Activated CD8-positive, alpha-beta memory T cell treated with anti-CD3 and anti-CD28 coated beads for 4 hours (primary cell): ENCODE results near the gene ARSB.

Experiments
- DNase-seq, 2 donors: peaks; one replicate each; pipeline ENCODE4 v3.0.0-alpha.2; 2020; ENCODE audit warnings: low read depth in 2 of 2

The ARSB gene

GRCh38 chr5:78837836-78838235 lies 147.3 kb downstream of the ARSB start:
- no peak for DNase-seq

DNA sequence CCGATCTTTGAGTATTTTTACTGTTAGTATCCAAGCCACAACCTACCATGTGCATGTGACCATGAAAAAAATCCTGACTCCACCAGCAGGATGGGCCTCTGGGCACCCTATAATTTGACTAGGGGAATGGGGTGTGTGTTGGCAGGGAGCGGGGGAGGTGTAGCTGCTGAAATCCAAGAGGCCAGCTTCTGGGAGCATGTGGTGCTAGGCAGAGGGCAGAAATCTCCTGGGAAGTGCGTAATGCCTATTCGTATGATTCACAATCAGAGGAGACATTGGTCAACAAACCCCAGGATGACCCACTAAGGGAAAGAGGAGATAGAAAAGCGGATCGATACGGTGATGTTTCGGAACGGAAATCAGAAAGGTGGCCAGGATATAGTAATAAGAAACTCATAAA lies 149.9 kb downstream of the ARSB start:
- DNase-seq, result no peak

- DNase-seq, result no peak
Measured at GRCh38 chr5:78833284-78833683, 151.8 kb downstream of the ARSB start.

GRCh38 chr5:78830528-78831046 lies 154.5 kb downstream of the ARSB start:
- no peak for DNase-seq

DNA sequence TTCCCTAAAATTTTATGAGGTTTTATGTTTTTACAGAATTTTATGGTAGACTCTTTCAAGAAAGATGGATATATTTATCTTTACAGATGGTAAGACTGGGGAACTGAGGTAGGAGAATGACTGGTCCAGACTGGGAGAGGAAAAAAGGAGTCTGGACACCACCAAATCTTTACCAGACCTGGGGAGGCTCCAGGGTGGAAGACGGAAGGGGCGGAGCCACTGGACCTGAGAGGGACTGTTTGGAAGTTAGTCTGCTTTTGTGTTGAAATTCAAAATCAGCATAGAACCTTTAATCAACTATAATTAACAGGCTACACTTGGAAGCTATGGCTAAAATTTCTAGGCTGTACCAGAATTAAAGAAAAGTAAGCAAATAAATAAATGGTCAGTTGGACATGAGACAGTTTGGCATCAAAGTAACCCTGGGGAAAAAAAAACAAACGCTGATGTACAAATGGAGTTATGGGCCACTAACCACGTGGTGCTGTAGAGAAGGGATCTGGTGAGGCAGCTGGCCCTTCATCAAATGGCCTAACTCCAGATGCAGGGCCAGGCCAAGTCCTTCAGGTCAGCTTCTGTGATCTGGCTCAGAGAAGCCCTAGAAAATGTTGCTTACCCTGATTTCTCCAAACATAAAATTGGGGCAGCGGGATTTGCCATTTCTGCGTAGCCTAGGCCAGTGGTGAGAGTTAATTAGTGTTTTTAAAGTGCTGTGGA lies 155.1 kb downstream of the ARSB start:
- DNase-seq, result no peak

- DNase-seq, result no peak
Measured at GRCh38 chr5:78827725-78828124, 157.4 kb downstream of the ARSB start.

DNA sequence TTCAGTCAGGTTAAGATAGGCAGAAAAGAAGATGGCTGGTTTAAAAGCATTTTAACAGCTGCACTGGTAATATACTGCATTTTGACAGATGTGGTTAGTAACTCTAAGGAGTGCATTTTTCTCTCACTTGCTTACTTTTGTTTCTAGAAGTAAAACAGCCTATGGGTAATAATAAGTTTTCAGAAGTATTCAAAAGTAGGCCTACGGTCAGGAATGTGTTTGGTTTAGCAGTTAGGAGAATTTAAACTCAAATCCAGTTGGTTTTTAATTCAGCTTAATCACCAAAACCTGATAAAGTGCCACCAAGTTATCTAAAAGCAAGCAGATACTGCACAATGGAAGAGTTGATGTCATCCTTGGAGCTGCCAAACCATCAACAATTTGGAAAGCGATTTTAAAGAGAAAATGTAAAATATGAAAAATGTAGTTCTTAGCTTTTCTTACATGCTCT lies 160.3 kb downstream of the ARSB start:
- no peak for DNase-seq

- DNase-seq, result no peak
Measured at GRCh38 chr5:78823196-78823595, 161.9 kb downstream of the ARSB start.

DNA sequence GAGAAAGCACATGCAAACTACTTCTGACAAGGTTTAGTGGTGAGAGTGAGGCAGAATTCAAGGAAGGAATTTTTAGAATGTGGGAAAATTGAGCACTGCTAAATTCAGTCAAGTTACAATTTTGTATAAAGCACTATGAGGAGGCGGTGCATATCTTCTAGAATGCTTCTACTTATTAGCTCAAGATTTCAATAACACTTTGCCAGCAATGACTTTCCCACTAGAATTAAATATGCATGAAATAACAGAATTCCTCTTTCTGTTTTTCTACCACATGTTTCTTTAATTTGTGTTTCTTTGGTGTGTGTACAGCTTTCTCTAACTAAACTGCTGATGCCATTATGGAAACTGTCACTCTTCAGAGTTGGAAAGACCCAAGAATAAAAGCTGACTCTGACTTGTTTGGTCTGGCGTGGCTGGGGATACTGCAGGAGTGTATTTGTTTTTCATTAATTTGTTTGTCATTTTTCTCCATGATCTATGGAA lies 163.5 kb downstream of the ARSB start:
- DNase-seq, result no peak

DNA sequence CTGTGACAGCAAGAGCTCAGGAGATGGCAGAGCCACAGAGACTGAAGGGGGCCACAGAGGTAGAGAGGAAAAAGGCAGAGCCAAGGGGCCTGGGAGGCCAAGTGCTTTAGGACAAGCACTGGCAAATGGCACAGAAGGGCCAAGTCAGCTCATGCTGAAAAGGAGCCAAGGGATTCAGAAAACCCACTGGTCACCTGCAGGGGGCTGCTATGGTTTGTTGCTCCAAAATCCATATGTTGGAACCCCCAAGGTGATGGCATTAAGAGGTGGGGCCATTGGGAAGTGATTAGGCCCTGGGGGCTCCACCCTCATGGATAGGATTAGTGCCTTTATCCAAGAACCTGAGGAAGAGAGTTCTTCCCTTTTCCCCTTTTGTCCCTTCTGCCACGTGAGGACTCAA lies 165.4 kb downstream of the ARSB start:
- no peak for DNase-seq

GRCh38 chr5:78819166-78819565 lies 165.9 kb downstream of the ARSB start:
- DNase-seq, result no peak

- DNase-seq, result no peak
Measured at GRCh38 chr5:78816143-78816765, 168.9 kb downstream of the ARSB start.

GRCh38 chr5:78813906-78814530 lies 171.1 kb downstream of the ARSB start:
- no peak for DNase-seq

- DNase-seq, result no peak
Measured at GRCh38 chr5:78813286-78813685, 171.8 kb downstream of the ARSB start.

GRCh38 chr5:78811866-78812265 lies 173.2 kb downstream of the ARSB start:
- no peak for DNase-seq

DNA sequence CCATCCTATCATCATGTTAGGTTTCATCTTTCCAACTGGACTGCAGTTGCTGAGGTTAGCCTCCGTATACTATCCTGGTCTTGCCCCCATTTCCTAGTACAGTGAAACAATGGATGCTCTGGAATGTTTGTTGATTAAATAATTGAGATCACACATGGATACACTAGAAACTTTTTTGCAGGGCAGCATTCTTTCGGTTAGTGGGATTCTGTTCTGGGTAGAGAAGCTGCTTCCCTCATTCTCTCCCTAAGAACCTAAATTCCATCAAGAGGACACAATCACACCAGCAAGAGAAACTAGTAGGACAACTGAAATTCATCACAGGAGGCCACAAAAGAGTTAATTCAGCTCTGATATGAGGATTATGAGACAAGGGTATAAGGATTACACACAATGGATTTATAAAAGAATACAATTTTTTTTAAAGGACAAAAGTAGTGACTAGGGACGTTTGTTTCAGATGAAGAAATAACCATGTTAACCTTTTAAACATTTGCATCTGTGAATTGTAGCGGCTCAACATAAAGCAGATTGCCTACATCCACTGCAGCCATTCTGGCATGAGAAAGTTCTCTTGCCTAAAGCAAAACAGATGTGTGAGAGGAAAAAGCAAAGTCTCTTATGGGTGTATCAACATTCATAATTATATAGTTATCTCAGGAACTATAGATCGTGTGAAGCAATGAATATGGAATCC lies 173.8 kb downstream of the ARSB start:
- DNase-seq, result no peak

GRCh38 chr5:78810098-78810920 lies 174.8 kb downstream of the ARSB start:
- DNase-seq, result no peak

GRCh38 chr5:78809444-78809843 lies 175.7 kb downstream of the ARSB start:
- DNase-seq, result no peak

DNA sequence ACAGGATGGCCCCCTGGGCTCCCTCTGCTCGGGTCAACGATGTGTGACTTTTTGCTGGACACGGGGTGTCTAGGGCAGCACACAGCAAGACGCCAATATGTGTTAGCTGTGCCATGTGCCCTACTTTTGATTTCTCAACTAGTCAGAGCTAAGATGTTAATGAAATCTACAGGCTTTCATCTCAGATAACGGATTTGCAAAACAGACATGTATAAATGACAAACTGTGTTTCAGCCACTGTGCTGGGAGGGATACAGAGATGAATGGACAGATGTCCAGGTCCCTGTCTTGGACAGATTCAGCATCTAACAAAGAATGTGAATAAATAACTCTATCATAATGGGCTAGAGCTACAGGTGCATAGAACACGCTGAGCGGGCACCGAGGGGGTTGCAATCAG lies 176.3 kb downstream of the ARSB start:
- no peak for DNase-seq

GRCh38 chr5:78808380-78808779 lies 176.7 kb downstream of the ARSB start:
- DNase-seq, result no peak

DNA sequence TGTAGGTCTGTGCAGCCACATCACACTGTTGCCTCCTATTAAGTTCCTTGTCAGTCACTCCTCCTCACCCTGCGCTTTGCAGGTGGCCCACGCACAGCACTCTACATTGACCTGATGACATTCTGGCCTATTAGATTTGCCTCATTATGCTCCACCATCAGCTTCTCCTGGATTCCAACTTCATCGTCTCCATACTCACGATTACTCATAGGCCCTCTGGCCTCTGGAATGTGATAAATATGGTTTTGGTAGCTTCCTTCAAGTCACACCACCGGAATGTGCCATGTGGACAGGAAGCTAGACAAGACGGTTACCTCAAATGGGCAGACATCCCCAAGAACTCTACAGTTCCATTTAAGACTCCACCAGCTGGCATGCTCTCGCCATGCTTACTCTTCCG lies 178.6 kb downstream of the ARSB start:
- DNase-seq, result no peak
